ENCODE measurements around the gene ARIH2. TPM values are rescaled to one million over a fixed set of nuclear protein-coding genes. Genes with fewer than 3 reads are reported as not detected.
"Not testable (repeated sequence)": the region's sequence is repeated elsewhere in the genome, so short reads cannot be mapped to it uniquely, and the experiment has no call there.

ARIH2 gene
- 63.2 TPM for polyA plus RNA-seq (ENCODE audit: insufficient read length)

- DNase-seq (ENCODE audit: low read depth), result peak; percentile 85
Measured at GRCh38 chr3:48918388-48919214, at the start of gene ARIH2. ARIH2 (plus strand) TSS chr3:48918842; CDS start chr3:48927559, 8,717 bp downstream.

- no peak for DNase-seq (ENCODE audit: low read depth)
Measured at GRCh38 chr3:48877671-48878070, 41.0 kb upstream of the ARIH2 start.

- DNase-seq (ENCODE audit: low read depth), result no peak
Measured at GRCh38 chr3:48879307-48879993, 39.2 kb upstream of the ARIH2 start.

DNA sequence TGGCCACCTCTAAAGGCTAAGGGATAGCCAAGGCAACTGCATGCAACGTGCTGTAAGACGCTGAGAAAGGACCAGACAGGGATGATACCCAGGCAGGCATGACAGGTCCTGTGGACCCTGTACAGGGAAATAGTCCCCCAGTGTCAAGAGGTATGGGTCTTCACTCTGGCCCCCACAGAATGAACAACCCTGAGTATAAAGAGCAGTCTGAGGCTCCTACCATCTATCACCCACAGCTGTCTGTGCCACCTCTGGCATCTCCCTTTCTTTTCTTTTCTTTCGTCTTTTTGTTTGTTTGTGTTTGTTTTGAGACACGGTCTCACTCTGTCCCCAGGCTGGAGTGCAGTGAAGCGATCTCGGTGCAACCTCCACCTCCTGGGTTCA lies 38.7 kb upstream of the ARIH2 start:
- no peak for DNase-seq (ENCODE audit: low read depth)

DNA sequence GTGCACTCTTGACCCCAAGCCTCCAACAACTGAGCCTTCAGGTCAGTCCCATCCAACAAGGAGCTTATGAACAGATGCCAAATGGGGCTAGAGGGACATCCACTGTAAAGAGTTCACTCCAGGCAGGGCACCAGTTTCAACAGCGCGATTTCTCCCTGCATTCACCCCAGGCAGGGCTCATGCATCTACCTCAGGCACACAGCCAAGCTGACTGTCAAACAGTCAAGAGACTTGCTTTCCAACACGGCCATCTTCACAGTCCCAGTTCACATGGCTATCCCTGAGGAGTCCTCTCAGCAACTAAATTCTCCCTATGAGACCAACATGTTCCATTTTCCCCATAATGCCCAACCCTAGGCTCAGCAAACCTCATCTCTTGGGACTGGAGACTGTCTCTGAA lies 37.6 kb upstream of the ARIH2 start:
- DNase-seq (ENCODE audit: low read depth), result no peak

GRCh38 chr3:48881652-48882114 lies 37.0 kb upstream of the ARIH2 start:
- no peak for DNase-seq (ENCODE audit: low read depth)

GRCh38 chr3:48885753-48886152 lies 32.9 kb upstream of the ARIH2 start:
- DNase-seq (ENCODE audit: low read depth), result no peak

- DNase-seq (ENCODE audit: low read depth), result no peak
Measured at GRCh38 chr3:48891606-48892005, 27.0 kb upstream of the ARIH2 start.

DNA sequence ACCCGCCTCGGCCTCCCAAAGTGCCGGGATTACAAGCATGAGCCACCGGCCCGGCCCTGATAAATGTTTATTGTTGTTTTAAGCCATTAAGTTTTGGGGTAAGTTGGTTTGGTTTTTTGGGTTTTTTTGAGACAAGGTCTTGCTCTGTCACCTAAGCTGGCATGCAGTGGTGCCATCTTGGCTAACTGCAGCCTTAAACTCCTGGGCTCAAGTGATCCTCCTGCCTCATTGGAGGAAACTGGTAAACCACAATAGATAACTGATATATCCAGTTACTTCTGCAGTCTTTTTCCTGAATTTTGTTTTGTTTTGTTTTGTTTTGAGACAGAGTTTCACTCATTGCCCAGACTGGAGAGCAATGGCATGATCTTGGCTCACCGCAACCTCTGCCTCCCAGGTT lies 24.1 kb upstream of the ARIH2 start:
- no peak for DNase-seq (ENCODE audit: low read depth)

GRCh38 chr3:48896936-48897335 lies 21.7 kb upstream of the ARIH2 start:
- DNase-seq (ENCODE audit: low read depth), result no peak

DNA sequence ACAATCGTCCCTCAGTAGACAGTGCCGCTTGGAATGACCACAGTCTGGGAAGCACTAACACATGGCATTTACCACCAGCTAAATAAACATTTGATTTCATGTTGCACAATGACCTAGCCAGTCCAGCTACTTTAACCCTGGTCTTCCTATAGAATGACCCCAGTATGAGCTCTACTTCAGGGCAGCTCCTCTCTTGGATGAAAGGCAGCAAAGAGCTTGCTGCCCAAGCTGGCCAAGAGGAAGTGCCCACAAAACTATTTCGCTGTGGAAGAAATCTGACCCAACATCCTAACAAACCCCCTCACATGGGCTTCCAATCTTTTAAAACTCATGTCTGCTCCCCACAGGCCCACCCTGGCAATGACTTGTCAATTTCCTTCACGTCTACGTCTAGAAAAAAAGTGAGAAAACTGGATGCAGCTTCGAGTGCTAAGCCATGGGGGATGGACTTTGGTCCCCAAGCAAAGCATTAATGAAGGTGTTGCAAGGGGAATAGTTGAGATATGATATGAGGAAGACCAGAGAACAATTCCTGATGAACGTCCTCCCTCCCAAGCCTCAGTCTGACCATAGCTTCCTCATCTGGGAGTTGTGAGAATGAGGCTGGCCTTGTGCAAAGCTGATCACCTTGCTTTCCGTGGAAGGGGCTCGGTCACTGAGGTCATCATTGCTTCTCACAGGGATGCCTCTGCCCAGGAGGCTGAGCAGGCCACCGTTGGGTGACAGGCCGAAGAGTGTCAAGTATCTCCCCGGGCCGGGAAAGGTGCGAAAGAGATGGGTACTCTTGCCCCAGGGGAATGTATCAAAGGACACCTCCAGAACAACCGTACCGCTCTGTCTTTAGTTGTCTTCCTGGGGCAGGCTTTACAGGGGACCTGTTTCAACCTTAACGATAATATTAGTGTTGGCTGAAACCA lies 20.9 kb upstream of the ARIH2 start:
- DNase-seq (ENCODE audit: low read depth), result no peak

GRCh38 chr3:48898383-48899234 lies 20.0 kb upstream of the ARIH2 start, which contains the start of gene SLC25A20:
SLC25A20 (minus strand) TSS chr3:48898882; CDS start chr3:48898794, 88 bp downstream.
- no peak for DNase-seq (ENCODE audit: low read depth)

GRCh38 chr3:48899273-48899672 lies 19.4 kb upstream of the ARIH2 start:
- DNase-seq (ENCODE audit: low read depth), result no peak

GRCh38 chr3:48907026-48907425 lies 11.6 kb upstream of the ARIH2 start:
- not testable (repeated sequence) for DNase-seq (ENCODE audit: low read depth)

DNA sequence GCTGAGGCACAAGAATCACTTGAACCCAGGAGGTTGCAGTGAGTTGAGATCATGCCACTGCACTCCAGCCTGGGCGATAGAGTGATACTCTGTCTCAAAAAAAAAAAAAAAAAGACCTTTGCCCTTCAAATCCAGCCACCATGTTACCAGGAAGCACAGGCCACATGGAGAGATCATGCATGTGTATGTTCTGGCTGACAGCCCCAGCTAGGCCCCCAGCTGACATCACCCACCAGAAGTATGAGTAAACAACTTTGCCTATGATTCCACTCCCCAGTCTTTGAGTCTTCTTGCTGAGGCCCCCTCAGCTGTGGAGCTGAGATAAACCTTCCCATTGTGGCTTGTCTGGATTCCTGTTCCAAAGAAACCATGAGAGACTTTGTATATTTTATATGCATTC lies 3.3 kb upstream of the ARIH2 start:
- no peak for DNase-seq (ENCODE audit: low read depth)

- no peak for DNase-seq (ENCODE audit: low read depth)
Measured at GRCh38 chr3:48919215-48920138, 835 bp downstream of the ARIH2 start.

DNA sequence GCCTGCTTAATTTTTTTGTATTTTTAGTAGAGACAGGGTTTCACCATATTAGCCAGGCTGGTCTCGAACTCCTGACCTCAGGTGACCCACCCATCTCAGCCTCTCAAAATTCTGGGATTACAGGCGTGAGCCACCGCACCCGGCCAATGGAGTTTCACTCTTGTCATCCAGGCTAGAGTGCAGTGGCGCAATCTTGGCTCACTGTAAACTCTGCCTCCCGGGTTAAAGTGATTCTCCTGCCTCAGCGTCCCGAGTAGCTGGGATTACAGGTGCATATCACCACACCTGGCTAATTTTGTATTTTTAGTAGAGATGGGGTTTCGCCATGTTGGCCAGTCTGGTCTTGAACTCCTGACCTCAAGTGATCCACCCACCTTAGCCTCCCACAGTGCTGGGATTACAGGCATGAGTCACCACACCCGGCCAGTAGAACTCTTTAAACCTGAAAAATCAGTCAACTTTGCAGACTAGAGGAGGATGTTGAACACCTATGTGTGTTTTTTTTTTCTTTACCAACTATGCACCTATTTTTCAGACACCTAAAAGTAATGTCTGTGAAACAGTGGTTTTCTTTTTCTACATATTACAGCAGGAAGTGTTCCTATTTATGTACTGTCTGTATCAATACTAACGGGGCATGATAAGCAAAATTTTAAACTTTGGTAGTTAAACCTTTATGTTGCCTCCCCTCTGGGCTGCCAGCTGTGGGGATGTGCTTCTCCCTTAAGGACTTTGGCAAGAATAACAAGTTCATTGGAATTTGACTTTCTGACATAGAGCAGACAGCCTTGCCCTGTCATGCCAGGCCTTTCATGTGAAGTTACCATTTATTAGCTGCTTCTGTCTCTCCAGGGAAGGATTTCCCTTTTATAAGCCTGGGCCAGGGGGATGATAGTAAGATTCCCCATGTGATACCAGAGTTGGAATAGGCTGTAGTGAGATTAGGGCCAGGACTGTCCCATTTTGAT lies 8.1 kb downstream of the ARIH2 start:
- no peak for DNase-seq (ENCODE audit: low read depth)

GRCh38 chr3:48927928-48928327 lies 9.3 kb downstream of the ARIH2 start:
- DNase-seq (ENCODE audit: low read depth), result no peak

- no peak for DNase-seq (ENCODE audit: low read depth)
Measured at GRCh38 chr3:48928679-48929078, 10.0 kb downstream of the ARIH2 start.
